ENCODE measurements around the gene VRTN.

GRCh38 chr14:74301594-74302151 lies 46.6 kb upstream of the VRTN start:
- TF ChIP-seq CTCF (IDR thresholded peaks at IDR 0.05) (no peak), POLR2A (IDR thresholded peaks at IDR 0.05) (no peak)

Data from ovary (tissue), 3 donors.